Measurements from ENCODE around the gene RLN2. TPM values are rescaled to one million over a fixed set of nuclear protein-coding genes. Genes with fewer than 3 reads are reported as not detected.
"Not testable (repeated sequence)": the region's sequence is repeated elsewhere in the genome, so short reads cannot be mapped to it uniquely, and the experiment has no call there.

RLN2 gene, protein sequence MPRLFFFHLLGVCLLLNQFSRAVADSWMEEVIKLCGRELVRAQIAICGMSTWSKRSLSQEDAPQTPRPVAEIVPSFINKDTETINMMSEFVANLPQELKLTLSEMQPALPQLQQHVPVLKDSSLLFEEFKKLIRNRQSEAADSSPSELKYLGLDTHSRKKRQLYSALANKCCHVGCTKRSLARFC
- total RNA-seq (2014; rRNA removed; shearing (Covaris generic)) (not detected in 2 replicates), polyA plus RNA-seq (2016; fragmentation: Nextera tagmentation; extraction: Ambion mirVana) (not detected in 2 replicates)

DNA sequence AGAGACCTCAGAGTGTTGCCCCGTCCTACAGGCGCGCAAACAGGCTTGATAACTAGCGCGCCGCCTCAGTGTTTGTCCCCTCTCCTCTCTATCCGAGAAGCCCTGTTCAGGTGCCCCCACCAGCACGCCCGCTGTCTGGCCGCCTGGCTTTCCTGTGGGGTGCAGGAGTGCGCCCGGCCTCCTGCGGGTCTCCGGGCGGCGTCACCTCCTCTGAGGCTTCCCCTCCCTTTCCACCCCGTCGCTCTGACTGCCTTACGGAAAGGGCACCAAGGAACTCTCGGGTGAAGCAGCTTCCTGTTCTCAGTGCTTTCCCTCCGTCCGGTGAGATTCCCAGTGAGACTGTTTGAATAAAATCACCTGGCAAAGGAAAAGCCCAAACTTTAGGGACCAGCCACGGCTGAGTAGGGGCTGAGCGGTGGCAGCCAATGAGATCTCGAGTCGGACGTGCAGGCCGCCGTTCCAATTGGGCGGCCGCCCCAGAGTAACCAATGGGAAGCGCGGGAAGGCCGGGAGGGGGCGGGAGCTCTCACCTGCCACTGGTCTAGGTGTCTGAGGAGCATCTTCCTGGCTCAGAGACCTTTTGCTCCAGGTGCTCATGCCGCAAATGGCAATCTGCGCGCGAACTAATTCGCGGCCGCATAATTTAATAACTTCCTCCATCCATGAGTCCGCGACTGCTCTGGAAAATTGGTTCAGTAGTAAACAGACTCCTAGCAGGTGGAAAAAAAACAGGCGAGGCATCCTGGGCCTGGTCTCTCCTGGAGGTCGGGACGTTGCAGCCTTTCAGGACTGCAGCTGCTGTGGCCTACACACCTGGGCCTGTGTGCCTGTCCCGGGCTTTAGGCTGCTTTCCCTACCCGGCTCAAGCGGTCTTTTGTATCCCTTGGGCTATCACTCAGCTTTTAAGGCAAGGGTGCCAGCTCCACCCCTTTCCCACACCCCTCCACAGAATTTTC lies at the start of gene RLN2:
Gene RLN2 (minus strand): TSS at position 877 of the 956 bp plus-strand sequence. CDS start 136 bp downstream, at position 741.
- H3F3A ChIP-seq (ENCODE audit: insufficient read depth); H2AFZ ChIP-seq; H3K4me2 ChIP-seq (ENCODE audit: unreplicated experiment); H3K9me3 ChIP-seq (ENCODE audit: low read depth); H3K9me2 ChIP-seq (ENCODE audit: insufficient read depth); H4K20me1 ChIP-seq (ENCODE audit: insufficient read depth); H3K79me2 ChIP-seq (ENCODE audit: insufficient read depth); DNase-seq; in situ Hi-C loops (cut with MboI); H3K4me1 ChIP-seq (ENCODE audit: insufficient read depth); H3K9ac ChIP-seq; H3K36me3 ChIP-seq (ENCODE audit: low read depth); H3K4me3 ChIP-seq; H3K27ac ChIP-seq: not testable (repeated sequence)
- 30 to 38% methylated on average over 15 of the region's 50 CpGs for WGBS, 2 experiments (ENCODE audit: low coverage in 1 of 2, low lambda C conversion rate in 2 of 2, missing lambda C conversion rate in 2 of 2)
- H3K27me3 ChIP-seq (replicated peaks; ENCODE audit: insufficient read depth): peaks cover 14% of the 10 kb centered on the region; the same call in 1 of the 2 replicates

DNA sequence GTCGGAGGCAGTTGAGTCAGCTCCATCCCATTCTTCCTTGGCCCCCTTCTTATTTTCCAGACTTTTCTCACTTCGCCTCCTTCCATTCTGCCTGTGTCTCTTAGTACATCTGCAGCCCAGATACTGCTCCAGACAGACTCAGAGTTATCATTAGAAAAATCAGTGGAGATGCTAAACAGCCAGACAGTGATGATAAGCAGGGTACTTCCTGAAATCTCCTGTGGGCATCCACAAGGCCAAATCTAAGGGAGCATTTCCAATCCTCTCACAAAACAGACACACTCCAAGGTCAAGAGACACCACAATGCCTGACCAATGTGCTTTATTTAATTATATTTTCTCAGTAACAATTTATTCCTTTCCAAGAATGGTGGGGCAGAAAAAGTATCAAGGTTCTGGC lies 49.7 kb upstream of the RLN2 start:
- H3K27ac ChIP-seq: no peak overlapping the region
- no peaks in the 10 kb centered on the region for H3K79me2 ChIP-seq (ENCODE audit: insufficient read depth)
- in situ Hi-C loops (cut with MboI): no loop called here

DNA sequence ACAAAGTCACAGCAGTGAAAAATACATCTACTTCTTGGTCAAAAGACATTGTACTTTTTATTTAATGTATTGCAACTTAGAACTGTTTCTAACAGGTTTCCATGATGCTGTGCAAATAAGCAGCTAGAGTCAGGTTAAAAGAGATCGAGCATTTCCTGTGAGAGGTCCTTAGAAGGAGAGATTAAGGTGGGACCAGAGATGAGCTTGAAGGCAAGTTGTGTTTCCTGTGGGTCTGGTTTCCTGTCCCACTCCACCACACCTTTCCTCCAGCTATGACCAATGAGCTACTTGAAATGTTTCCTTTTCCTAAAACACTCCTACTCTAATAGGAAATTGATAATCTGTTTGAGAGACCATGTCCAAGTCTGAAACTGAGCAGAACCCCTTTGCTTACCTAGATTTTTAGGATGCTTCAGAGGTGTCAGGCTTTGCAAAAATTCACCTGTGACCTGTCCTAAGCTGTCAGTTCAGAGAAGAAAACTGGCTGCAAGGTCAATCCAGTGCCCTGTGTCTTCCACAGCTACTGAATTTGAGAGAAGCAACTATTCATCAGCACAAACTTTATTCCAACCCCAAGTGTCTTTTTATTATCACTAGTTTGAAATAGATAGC lies 48.2 kb upstream of the RLN2 start:
- Histone ChIP-seq H3K4me1 (ENCODE audit: insufficient read depth) (no peaks in the 10 kb centered on the region), H4K20me1 (ENCODE audit: insufficient read depth) (no peaks in the 10 kb centered on the region), H3K27ac (no peak overlapping the region), H3K9ac (no peak overlapping the region), H2AFZ (no peak overlapping the region), H3K4me2 (ENCODE audit: unreplicated experiment) (no peak overlapping the region), H3K27me3 (replicated peaks; ENCODE audit: insufficient read depth) (no peaks in the 10 kb centered on the region), H3F3A (ENCODE audit: insufficient read depth) (no peaks in the 10 kb centered on the region), H3K4me3 (no peak overlapping the region), H3K79me2 (ENCODE audit: insufficient read depth) (no peaks in the 10 kb centered on the region), H3K36me3 (ENCODE audit: low read depth) (no peaks in the 10 kb centered on the region), H3K9me2 (ENCODE audit: insufficient read depth) (no peaks in the 10 kb centered on the region), H3K9me3 (ENCODE audit: low read depth) (no peaks in the 10 kb centered on the region)
- no peak for DNase-seq
- 91 to 100% methylated on average over 1 of the region's 1 CpG for WGBS, 2 experiments (ENCODE audit: low coverage in 1 of 2, low lambda C conversion rate in 2 of 2, missing lambda C conversion rate in 2 of 2)
- in situ Hi-C loops (cut with MboI): no loop called here
- no peak for TF ChIP-seq EZH2phosphoT487 (IDR thresholded peaks at IDR 0.05; ENCODE audit: insufficient read depth, low read depth)
- TF ChIP-seq EZH2 (IDR thresholded peaks at IDR 0.05; ENCODE audit: insufficient read depth, poor library complexity, severe bottlenecking): no peak

More for the DNA sequence above, 49.7 kb upstream of the RLN2 start:
- no peak overlapping the region for H3K9ac ChIP-seq
- H3F3A ChIP-seq (ENCODE audit: insufficient read depth): no peaks in the 10 kb centered on the region
- H3K9me3 ChIP-seq (ENCODE audit: low read depth): no peaks in the 10 kb centered on the region
- no peaks in the 10 kb centered on the region for H3K4me1 ChIP-seq (ENCODE audit: insufficient read depth)
- no peaks in the 10 kb centered on the region for H3K36me3 ChIP-seq (ENCODE audit: low read depth)
- no peaks in the 10 kb centered on the region for H4K20me1 ChIP-seq (ENCODE audit: insufficient read depth)
- H3K9me2 ChIP-seq (ENCODE audit: insufficient read depth): no peaks in the 10 kb centered on the region
- TF ChIP-seq EZH2 (IDR thresholded peaks at IDR 0.05; ENCODE audit: insufficient read depth, poor library complexity, severe bottlenecking) (no peak), EZH2phosphoT487 (IDR thresholded peaks at IDR 0.05; ENCODE audit: insufficient read depth, low read depth) (no peak)
- H3K27me3 ChIP-seq (replicated peaks; ENCODE audit: insufficient read depth): no peaks in the 10 kb centered on the region
- no peak for DNase-seq
- no peak overlapping the region for H3K4me3 ChIP-seq
- no peak overlapping the region for H2AFZ ChIP-seq
- H3K4me2 ChIP-seq (ENCODE audit: unreplicated experiment): no peak overlapping the region
- WGBS, 2 experiments (ENCODE audit: low coverage in 1 of 2, low lambda C conversion rate in 2 of 2, missing lambda C conversion rate in 2 of 2): 50 to 52% methylated on average over 2 of the region's 2 CpGs

DNA sequence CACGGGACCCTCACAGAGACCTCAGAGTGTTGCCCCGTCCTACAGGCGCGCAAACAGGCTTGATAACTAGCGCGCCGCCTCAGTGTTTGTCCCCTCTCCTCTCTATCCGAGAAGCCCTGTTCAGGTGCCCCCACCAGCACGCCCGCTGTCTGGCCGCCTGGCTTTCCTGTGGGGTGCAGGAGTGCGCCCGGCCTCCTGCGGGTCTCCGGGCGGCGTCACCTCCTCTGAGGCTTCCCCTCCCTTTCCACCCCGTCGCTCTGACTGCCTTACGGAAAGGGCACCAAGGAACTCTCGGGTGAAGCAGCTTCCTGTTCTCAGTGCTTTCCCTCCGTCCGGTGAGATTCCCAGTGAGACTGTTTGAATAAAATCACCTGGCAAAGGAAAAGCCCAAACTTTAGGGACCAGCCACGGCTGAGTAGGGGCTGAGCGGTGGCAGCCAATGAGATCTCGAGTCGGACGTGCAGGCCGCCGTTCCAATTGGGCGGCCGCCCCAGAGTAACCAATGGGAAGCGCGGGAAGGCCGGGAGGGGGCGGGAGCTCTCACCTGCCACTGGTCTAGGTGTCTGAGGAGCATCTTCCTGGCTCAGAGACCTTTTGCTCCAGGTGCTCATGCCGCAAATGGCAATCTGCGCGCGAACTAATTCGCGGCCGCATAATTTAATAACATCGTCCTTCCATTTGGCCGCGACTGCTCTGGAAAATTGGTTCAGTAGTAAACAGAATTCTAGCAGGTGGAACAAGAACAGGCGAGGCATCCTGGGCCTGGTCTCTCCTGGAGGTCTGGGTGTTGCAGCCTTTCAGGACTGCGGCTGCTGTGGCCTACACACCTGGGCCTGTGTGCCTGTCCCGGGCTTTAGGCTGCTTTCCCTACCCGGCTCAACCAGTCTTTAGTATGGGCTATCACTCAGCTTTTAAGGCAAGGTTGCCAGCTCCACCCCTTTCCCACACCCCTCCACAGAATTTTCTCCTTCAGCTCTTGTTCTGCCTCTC lies 34.8 kb upstream of the RLN2 start, which contains the start of gene RLN1:
Gene RLN1 (minus strand): TSS at position 885 of the 990 bp plus-strand sequence. CDS start 130 bp downstream, at position 755.
- H3K79me2 ChIP-seq (ENCODE audit: insufficient read depth); H3K4me2 ChIP-seq (ENCODE audit: unreplicated experiment); H3K9me2 ChIP-seq (ENCODE audit: insufficient read depth); H3K4me3 ChIP-seq; H3K4me1 ChIP-seq (ENCODE audit: insufficient read depth); DNase-seq; H3F3A ChIP-seq (ENCODE audit: insufficient read depth); H3K9me3 ChIP-seq (ENCODE audit: low read depth); H3K9ac ChIP-seq; H4K20me1 ChIP-seq (ENCODE audit: insufficient read depth); H2AFZ ChIP-seq; in situ Hi-C loops (cut with MboI); H3K36me3 ChIP-seq (ENCODE audit: low read depth); H3K27ac ChIP-seq: not testable (repeated sequence)
- peaks cover 21% of the 10 kb centered on the region for H3K27me3 ChIP-seq (replicated peaks; ENCODE audit: insufficient read depth)
- 25 to 28% methylated on average over 14 of the region's 50 CpGs for WGBS, 2 experiments (ENCODE audit: low coverage in 1 of 2, low lambda C conversion rate in 2 of 2, missing lambda C conversion rate in 2 of 2)

All from GM23248 (cell line).